H9 (cell line): ENCODE measurements around the gene SCN7A. TPM values are rescaled to one million over a fixed set of nuclear protein-coding genes. Genes with fewer than 3 reads are reported as not detected.
"Not testable (repeated sequence)": the region's sequence is repeated elsewhere in the genome, so short reads cannot be mapped to it uniquely, and the experiment has no call there.

ENCODE experiments used
- DNase-seq: peaks from one replicate; pipeline ENCODE4 v3.0.0-alpha.2; 2017
- H2AFZ ChIP-seq: one replicate; pipeline ENCODE4 v1.6.1; 2013; ENCODE audit warnings: mild to moderate bottlenecking, low read length, control low read depth, moderate library complexity
- H2AK5ac ChIP-seq: 2 replicates; pipeline ENCODE4 v1.6.1; 2013; ENCODE audit warnings: low read length, control low read depth, mixed read lengths; ENCODE audit not compliant: insufficient read length
- H2BK120ac ChIP-seq: one replicate; pipeline ENCODE4 v1.6.1; 2013; ENCODE audit warnings: low read depth, mild to moderate bottlenecking, low read length, control low read depth, inconsistent platforms; ENCODE audit not compliant: poor library complexity, severe bottlenecking
- H2BK12ac ChIP-seq: 2 replicates; pipeline ENCODE4 v1.6.1; 2013; ENCODE audit warnings: low read length, control low read depth, mixed read lengths, low read depth; ENCODE audit not compliant: insufficient read length
- H2BK15ac ChIP-seq: 2 replicates; pipeline ENCODE4 v1.6.1; 2013; ENCODE audit warnings: low read depth, low read length, control low read depth
- H2BK20ac ChIP-seq: one replicate; pipeline ENCODE4 v1.6.1; 2013; ENCODE audit warnings: low read depth, mild to moderate bottlenecking, low read length, control low read depth, inconsistent platforms; ENCODE audit not compliant: poor library complexity, severe bottlenecking
- H2BK5ac ChIP-seq: 2 replicates; pipeline ENCODE4 v1.6.1; 2013; ENCODE audit warnings: low read length, control low read depth, mixed read lengths; ENCODE audit not compliant: insufficient read length
- H3K14ac ChIP-seq: 2 replicates; pipeline ENCODE4 v1.6.1; 2013; ENCODE audit warnings: low read length, control low read depth; ENCODE audit not compliant: insufficient read depth
- H3K18ac ChIP-seq: 2 replicates; pipeline ENCODE4 v1.6.1; 2013; ENCODE audit warnings: low read depth, mild to moderate bottlenecking, mixed read lengths, low read length, control low read depth; ENCODE audit not compliant: insufficient read length
- H3K23ac ChIP-seq: 2 replicates; pipeline ENCODE4 v1.6.1; 2013; ENCODE audit warnings: low read length, control low read depth, mixed read lengths, low read depth; ENCODE audit not compliant: insufficient read length
- H3K23me2 ChIP-seq: 2 replicates; pipeline ENCODE4 v1.6.1; 2013; ENCODE audit warnings: low read depth, mild to moderate bottlenecking, mixed read lengths, low read length, control low read depth; ENCODE audit not compliant: insufficient read length, poor library complexity, severe bottlenecking
- H3K27ac ChIP-seq: 2 replicates; pipeline ENCODE4 v1.5.1; 2013; ENCODE audit warnings: low read length, control low read depth, mixed read lengths, low read depth; ENCODE audit not compliant: insufficient read length
- H3K27me3 ChIP-seq: 2 replicates; pipeline ENCODE4 v1.6.1; 2013; ENCODE audit warnings: low read length, control low read depth, inconsistent platforms; ENCODE audit not compliant: insufficient read depth
- H3K4ac ChIP-seq: 2 replicates; pipeline ENCODE4 v1.6.1; 2013; ENCODE audit warnings: low read depth, mild to moderate bottlenecking, control low read depth, inconsistent platforms, low read length, moderate library complexity
- H3K4me1 ChIP-seq: 2 replicates; pipeline ENCODE4 v1.6.1; 2013; ENCODE audit warnings: low read length, control low read depth, inconsistent platforms; ENCODE audit not compliant: insufficient read depth
- H3K4me2 ChIP-seq: 2 replicates; pipeline ENCODE4 v1.6.1; 2013; ENCODE audit warnings: low read length, control low read depth, mixed read lengths; ENCODE audit not compliant: insufficient read length, insufficient read depth
- H3K56ac ChIP-seq: 2 replicates; pipeline ENCODE4 v1.6.1; 2013; ENCODE audit warnings: low read depth, mild to moderate bottlenecking, mixed read lengths, low read length, control low read depth; ENCODE audit not compliant: insufficient read length
- H3K79me1 ChIP-seq: 2 replicates; pipeline ENCODE4 v1.6.1; 2013; ENCODE audit warnings: low read depth, mild to moderate bottlenecking, moderate library complexity, low read length, control low read depth, inconsistent platforms; ENCODE audit not compliant: insufficient read depth, poor library complexity, severe bottlenecking
- H3K79me2 ChIP-seq: 2 replicates; pipeline ENCODE4 v1.6.1; 2013; ENCODE audit warnings: low read length, control low read depth, inconsistent platforms; ENCODE audit not compliant: insufficient read depth
- H3K9ac ChIP-seq: 2 replicates; pipeline ENCODE4 v1.6.1; 2013; ENCODE audit warnings: low read length, control low read depth, mixed read lengths; ENCODE audit not compliant: insufficient read length; ENCODE audit errors: extremely low read depth
- H3K9me3 ChIP-seq: one replicate; pipeline ENCODE4 v1.6.1; 2013; ENCODE audit warnings: low read depth, low read length, inconsistent platforms; ENCODE audit not compliant: control insufficient read depth
- H3T11ph ChIP-seq: one replicate; pipeline ENCODE4 v1.6.1; 2013; ENCODE audit warnings: mild to moderate bottlenecking, low read length, control low read depth, inconsistent platforms
- H4K20me1 ChIP-seq: one replicate; pipeline ENCODE4 v1.6.1; 2013; ENCODE audit not compliant: control insufficient read depth, insufficient read length, insufficient read depth
- H4K5ac ChIP-seq: 2 replicates; pipeline ENCODE4 v1.6.1; 2013; ENCODE audit warnings: low read depth, mild to moderate bottlenecking, mixed read lengths, low read length, control low read depth; ENCODE audit not compliant: insufficient read length
- H4K8ac ChIP-seq: replicated peaks from 2 replicates; pipeline ENCODE4 v1.6.1; 2013; ENCODE audit warnings: low read length, control low read depth, mixed read lengths, low read depth; ENCODE audit not compliant: insufficient read length
- H4K91ac ChIP-seq: 2 replicates; pipeline ENCODE4 v1.6.1; 2013; ENCODE audit warnings: low read depth, mild to moderate bottlenecking, moderate library complexity, mixed read lengths, low read length, control low read depth; ENCODE audit not compliant: insufficient read length
- H3K27ac Mint-ChIP-seq, 3 experiments: 2 replicates in 2 of 3; 3 replicates in 1 of 3; pipeline ENCODE4 v1.8.0; 2020 to 2021; ENCODE audit warnings: mixed read lengths in 3 of 3, mild to moderate bottlenecking in 1 of 3, moderate library complexity in 1 of 3
- H3K27me3 Mint-ChIP-seq: 2 replicates; pipeline ENCODE4 v1.8.0; 2021; ENCODE audit warnings: low read depth, mild to moderate bottlenecking, moderate library complexity, mixed read lengths
- H3K36me3 Mint-ChIP-seq, 3 experiments: 2 replicates in 2 of 3; 3 replicates in 1 of 3; pipeline ENCODE4 v1.8.0; 2020 to 2021; ENCODE audit warnings: low read depth in 3 of 3, mixed read lengths in 3 of 3; ENCODE audit not compliant: insufficient read depth in 1 of 3
- H3K4me1 Mint-ChIP-seq, 2 experiments: 2 replicates each; pipeline ENCODE4 v1.8.0; 2020; ENCODE audit warnings: mixed read lengths in 2 of 2
- H3K4me3 Mint-ChIP-seq, 2 experiments: 2 replicates in 1 of 2; 3 replicates in 1 of 2; pipeline ENCODE4 v1.8.0; 2020 to 2021; ENCODE audit warnings: mild to moderate bottlenecking in 2 of 2, mixed read lengths in 2 of 2, moderate library complexity in 1 of 2
- H3K9me3 Mint-ChIP-seq, 2 experiments: 2 replicates in 1 of 2; 3 replicates in 1 of 2; pipeline ENCODE4 v1.8.0; 2020; ENCODE audit warnings: mild to moderate bottlenecking in 2 of 2, mixed read lengths in 2 of 2, moderate library complexity in 1 of 2
- CTCF ChIP-seq: fragments of 200-600 bp; sonication (generic); conservative IDR thresholded peaks from 3 replicates; pipeline ENCODE4 v1.8.0; 2021; ENCODE audit warnings: antibody characterized with exemption, mild to moderate bottlenecking
- WGBS: extraction: QIAGEN DNeasy Blood & Tissue Kit; methylation state at CpG from one replicate; pipeline ENCODE4 v1.1.7; 2013; ENCODE audit warnings: missing lambda C conversion rate, low lambda C conversion rate, mixed read lengths; ENCODE audit not compliant: insufficient read length; ENCODE audit errors: extremely low coverage; 5-methylcytosine and 5-hydroxymethylcytosine counted together
- total RNA-seq: library from RNA; stranded (reverse); gene quantifications from 2 replicates; pipeline ENCODE4 v1.2.1, GENCODE V29; 2021

Gene SCN7A
- total RNA-seq, 1 experiment from 2014 or later = 0.07 TPM

GRCh38 chr2:166360426-166360825 is 133.6 kb downstream of the SCN7A start:
- no peaks in the 10 kb centered on the region for H3K27me3 Mint-ChIP-seq

GRCh38 chr2:166357950-166358321 is 136.1 kb downstream of the SCN7A start:
- not testable (repeated sequence) for H3K9me3 ChIP-seq, H3K23ac ChIP-seq, H3K27ac Mint-ChIP-seq, H3K23me2 ChIP-seq, DNase-seq, H4K20me1 ChIP-seq, H3K36me3 Mint-ChIP-seq, H3K4ac ChIP-seq, H3K4me1 ChIP-seq, H4K5ac ChIP-seq, H3K27me3 Mint-ChIP-seq, H4K8ac ChIP-seq, H3K27me3 ChIP-seq, H2BK15ac ChIP-seq, H3K9me3 Mint-ChIP-seq, H3K4me3 Mint-ChIP-seq, H2BK5ac ChIP-seq, H3K79me2 ChIP-seq, H4K91ac ChIP-seq, H3T11ph ChIP-seq, H3K27ac ChIP-seq, H3K4me2 ChIP-seq, H2BK12ac ChIP-seq, H3K9ac ChIP-seq, H2AFZ ChIP-seq, H3K14ac ChIP-seq, H3K18ac ChIP-seq, H2BK120ac ChIP-seq, H2AK5ac ChIP-seq, H2BK20ac ChIP-seq, H3K79me1 ChIP-seq, H3K56ac ChIP-seq, H3K4me1 Mint-ChIP-seq
- no CpG with 5 or more reads among the region's 4 CpGs for WGBS

More at GRCh38 chr2:166360426-166360825, 133.6 kb downstream of the SCN7A start:
- Histone ChIP-seq H2AFZ (no peak overlapping the region), H3K79me2 (no peaks in the 10 kb centered on the region), H3K4me1 (no peaks in the 10 kb centered on the region; the same call in 1 of the 2 replicates), H2AK5ac (no peak overlapping the region), H4K8ac (no peak overlapping the region), H3K23me2 (no peaks in the 10 kb centered on the region), H2BK5ac (no peak overlapping the region), H3K79me1 (no peaks in the 10 kb centered on the region), H2BK12ac (no peak overlapping the region), H3K27ac (no peak overlapping the region), H3K4ac (no peak overlapping the region), H3K4me2 (no peak overlapping the region), H2BK15ac (no peak overlapping the region), H3K27me3 (no peaks in the 10 kb centered on the region), H3K23ac (no peak overlapping the region), H4K91ac (no peak overlapping the region), H3K14ac (no peak overlapping the region), H2BK20ac (no peak overlapping the region), H3K9ac (no peak overlapping the region), H2BK120ac (no peak overlapping the region), H3K18ac (no peak overlapping the region), H3T11ph (no peak overlapping the region), H3K56ac (no peak overlapping the region), H3K9me3 (no peaks in the 10 kb centered on the region), H4K5ac (no peak overlapping the region), H4K20me1 (no peaks in the 10 kb centered on the region)
- no peak for DNase-seq
- peaks cover 7% of the 10 kb centered on the region in 2 experiments for H3K4me1 Mint-ChIP-seq
- no peaks in the 10 kb centered on the region for H3K9me3 Mint-ChIP-seq
- no peaks in the 10 kb centered on the region for H3K36me3 Mint-ChIP-seq
- H3K4me3 Mint-ChIP-seq = no peak overlapping the region
- TF ChIP-seq CTCF = no peak
- no peak overlapping the region for H3K27ac Mint-ChIP-seq
